ENCODE data around the gene DESI1.

DESI1 gene

GRCh38 chr22:41587347-41587723 lies 33.5 kb downstream of the DESI1 start:
- Histone ChIP-seq H3K4me3 (ENCODE audit: low read depth, low read length) (no peak overlapping the region), H3K79me2 (ENCODE audit: control insufficient read depth, insufficient read depth, low read length, unreplicated experiment) (peaks cover 15% of the 10 kb centered on the region), H3K27me3 (ENCODE audit: insufficient read depth, low read length) (no peaks in the 10 kb centered on the region), H3K27ac (ENCODE audit: low read depth, low read length) (no peak overlapping the region), H3K4me1 (ENCODE audit: control insufficient read depth, insufficient read depth, low read length, unreplicated experiment) (peaks cover 6% of the 10 kb centered on the region), H3K36me3 (ENCODE audit: insufficient read depth, low read length) (no peaks in the 10 kb centered on the region), H2AFZ (ENCODE audit: low read length, unreplicated experiment) (no peak overlapping the region)

- Histone ChIP-seq H3K27me3 (ENCODE audit: insufficient read depth, low read length) (no peaks in the 10 kb centered on the region), H3K79me2 (ENCODE audit: control insufficient read depth, insufficient read depth, low read length, unreplicated experiment) (peaks cover 15% of the 10 kb centered on the region), H3K27ac (ENCODE audit: low read depth, low read length) (no peak overlapping the region), H3K36me3 (ENCODE audit: insufficient read depth, low read length) (no peaks in the 10 kb centered on the region), H3K4me1 (ENCODE audit: control insufficient read depth, insufficient read depth, low read length, unreplicated experiment) (peaks cover 6% of the 10 kb centered on the region), H3K4me3 (ENCODE audit: low read depth, low read length) (no peak overlapping the region), H2AFZ (ENCODE audit: low read length, unreplicated experiment) (no peak overlapping the region)
Measured at GRCh38 chr22:41585898-41586297, 34.9 kb downstream of the DESI1 start.

GRCh38 chr22:41584881-41585280 lies 36.0 kb downstream of the DESI1 start:
- Histone ChIP-seq H2AFZ (ENCODE audit: low read length, unreplicated experiment) (no peak overlapping the region), H3K4me3 (ENCODE audit: low read depth, low read length) (no peak overlapping the region), H3K36me3 (ENCODE audit: insufficient read depth, low read length) (no peaks in the 10 kb centered on the region), H3K27ac (ENCODE audit: low read depth, low read length) (no peak overlapping the region), H3K27me3 (ENCODE audit: insufficient read depth, low read length) (no peaks in the 10 kb centered on the region), H3K79me2 (ENCODE audit: control insufficient read depth, insufficient read depth, low read length, unreplicated experiment) (peaks cover 15% of the 10 kb centered on the region), H3K4me1 (ENCODE audit: control insufficient read depth, insufficient read depth, low read length, unreplicated experiment) (peaks cover 6% of the 10 kb centered on the region)

GRCh38 chr22:41582694-41583093 lies 38.1 kb downstream of the DESI1 start:
- Histone ChIP-seq H2AFZ (ENCODE audit: low read length, unreplicated experiment) (no peak overlapping the region), H3K79me2 (ENCODE audit: control insufficient read depth, insufficient read depth, low read length, unreplicated experiment) (peaks cover under 1% of the 10 kb centered on the region), H3K36me3 (ENCODE audit: insufficient read depth, low read length) (no peaks in the 10 kb centered on the region), H3K4me3 (ENCODE audit: low read depth, low read length) (no peak overlapping the region), H3K27me3 (ENCODE audit: insufficient read depth, low read length) (no peaks in the 10 kb centered on the region), H3K4me1 (ENCODE audit: control insufficient read depth, insufficient read depth, low read length, unreplicated experiment) (peaks cover 3% of the 10 kb centered on the region), H3K27ac (ENCODE audit: low read depth, low read length) (no peak overlapping the region)

DNA sequence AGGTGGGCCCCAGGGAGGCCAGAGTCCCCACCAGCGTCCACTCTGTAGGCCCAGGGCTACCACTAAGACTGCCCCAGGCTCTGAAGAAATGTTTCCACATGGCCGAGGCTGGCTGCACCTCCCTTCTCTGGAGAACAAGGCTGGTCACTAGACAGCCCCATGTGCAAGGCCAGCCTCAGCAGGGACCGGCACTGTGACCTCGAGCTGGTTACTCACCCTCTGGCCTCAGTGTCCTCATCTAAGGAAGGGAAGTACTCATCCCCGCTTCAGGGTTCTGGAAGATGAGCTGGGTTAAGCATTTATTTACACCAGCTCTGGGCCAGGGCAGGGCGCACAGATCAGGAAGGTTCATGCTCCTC lies 40.9 kb downstream of the DESI1 start:
- Histone ChIP-seq H3K79me2 (ENCODE audit: control insufficient read depth, insufficient read depth, low read length, unreplicated experiment) (no peaks in the 10 kb centered on the region), H3K36me3 (ENCODE audit: insufficient read depth, low read length) (no peaks in the 10 kb centered on the region), H3K27me3 (ENCODE audit: insufficient read depth, low read length) (no peaks in the 10 kb centered on the region), H3K27ac (ENCODE audit: low read depth, low read length) (no peak overlapping the region), H3K4me1 (ENCODE audit: control insufficient read depth, insufficient read depth, low read length, unreplicated experiment) (no peaks in the 10 kb centered on the region), H3K4me3 (ENCODE audit: low read depth, low read length) (no peak overlapping the region), H2AFZ (ENCODE audit: low read length, unreplicated experiment) (no peak overlapping the region)

GRCh38 chr22:41579297-41579996 lies 41.4 kb downstream of the DESI1 start:
- Histone ChIP-seq H2AFZ (ENCODE audit: low read length, unreplicated experiment) (no peak overlapping the region), H3K79me2 (ENCODE audit: control insufficient read depth, insufficient read depth, low read length, unreplicated experiment) (no peaks in the 10 kb centered on the region), H3K27me3 (ENCODE audit: insufficient read depth, low read length) (no peaks in the 10 kb centered on the region), H3K36me3 (ENCODE audit: insufficient read depth, low read length) (no peaks in the 10 kb centered on the region), H3K4me1 (ENCODE audit: control insufficient read depth, insufficient read depth, low read length, unreplicated experiment) (no peaks in the 10 kb centered on the region), H3K4me3 (ENCODE audit: low read depth, low read length) (no peak overlapping the region), H3K27ac (ENCODE audit: low read depth, low read length) (no peak overlapping the region)

DNA sequence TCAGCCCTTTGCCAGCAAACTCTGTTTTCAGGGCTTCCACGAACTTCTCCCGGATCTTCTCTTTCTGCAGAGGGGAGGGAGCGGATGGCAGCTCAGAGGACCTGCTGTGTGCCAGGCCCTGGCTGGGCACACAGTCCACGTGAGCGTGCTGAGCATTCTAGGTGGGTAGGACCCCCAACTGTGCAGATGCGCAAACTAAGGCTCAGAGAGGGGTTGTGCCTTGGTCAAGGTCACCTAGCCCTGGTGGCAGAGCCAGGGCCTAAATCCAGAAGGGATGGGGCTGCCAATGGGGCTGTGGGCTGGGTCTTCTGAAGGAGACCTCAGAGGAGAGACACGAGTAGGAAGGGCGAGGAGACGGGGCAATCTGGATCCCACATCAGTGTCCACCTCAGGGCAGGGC lies 42.0 kb downstream of the DESI1 start:
- no peak overlapping the region for H3K4me3 ChIP-seq (ENCODE audit: low read depth, low read length)
- no peaks in the 10 kb centered on the region for H3K4me1 ChIP-seq (ENCODE audit: control insufficient read depth, insufficient read depth, low read length, unreplicated experiment)

GRCh38 chr22:41578114-41578513 lies 42.7 kb downstream of the DESI1 start:
- H3K27ac ChIP-seq (ENCODE audit: low read depth, low read length) = no peak overlapping the region
- H3K4me1 ChIP-seq (ENCODE audit: control insufficient read depth, insufficient read depth, low read length, unreplicated experiment) = no peaks in the 10 kb centered on the region
- no peak overlapping the region for H3K4me3 ChIP-seq (ENCODE audit: low read depth, low read length)
- H3K27me3 ChIP-seq (ENCODE audit: insufficient read depth, low read length) = no peaks in the 10 kb centered on the region
- H3K36me3 ChIP-seq (ENCODE audit: insufficient read depth, low read length) = no peaks in the 10 kb centered on the region
- no peak overlapping the region for H2AFZ ChIP-seq (ENCODE audit: low read length, unreplicated experiment)
- no peaks in the 10 kb centered on the region for H3K79me2 ChIP-seq (ENCODE audit: control insufficient read depth, insufficient read depth, low read length, unreplicated experiment)

More for the DNA sequence above, 42.0 kb downstream of the DESI1 start:
- H3K36me3 ChIP-seq (ENCODE audit: insufficient read depth, low read length) = no peaks in the 10 kb centered on the region
- H2AFZ ChIP-seq (ENCODE audit: low read length, unreplicated experiment) = no peak overlapping the region
- no peaks in the 10 kb centered on the region for H3K27me3 ChIP-seq (ENCODE audit: insufficient read depth, low read length)
- no peaks in the 10 kb centered on the region for H3K79me2 ChIP-seq (ENCODE audit: control insufficient read depth, insufficient read depth, low read length, unreplicated experiment)
- H3K27ac ChIP-seq (ENCODE audit: low read depth, low read length) = no peak overlapping the region

GRCh38 chr22:41576877-41577276 lies 44.0 kb downstream of the DESI1 start:
- H2AFZ ChIP-seq (ENCODE audit: low read length, unreplicated experiment) = no peak overlapping the region
- no peak overlapping the region for H3K27ac ChIP-seq (ENCODE audit: low read depth, low read length)
- no peaks in the 10 kb centered on the region for H3K4me1 ChIP-seq (ENCODE audit: control insufficient read depth, insufficient read depth, low read length, unreplicated experiment)
- no peaks in the 10 kb centered on the region for H3K79me2 ChIP-seq (ENCODE audit: control insufficient read depth, insufficient read depth, low read length, unreplicated experiment)
- H3K36me3 ChIP-seq (ENCODE audit: insufficient read depth, low read length) = no peaks in the 10 kb centered on the region
- H3K27me3 ChIP-seq (ENCODE audit: insufficient read depth, low read length) = no peaks in the 10 kb centered on the region
- no peak overlapping the region for H3K4me3 ChIP-seq (ENCODE audit: low read depth, low read length)

GRCh38 chr22:41575533-41575932 lies 45.3 kb downstream of the DESI1 start:
- Histone ChIP-seq H3K79me2 (ENCODE audit: control insufficient read depth, insufficient read depth, low read length, unreplicated experiment) (no peaks in the 10 kb centered on the region), H3K27ac (ENCODE audit: low read depth, low read length) (no peak overlapping the region), H3K27me3 (ENCODE audit: insufficient read depth, low read length) (no peaks in the 10 kb centered on the region), H3K4me1 (ENCODE audit: control insufficient read depth, insufficient read depth, low read length, unreplicated experiment) (no peaks in the 10 kb centered on the region), H3K4me3 (ENCODE audit: low read depth, low read length) (no peak overlapping the region), H3K36me3 (ENCODE audit: insufficient read depth, low read length) (no peaks in the 10 kb centered on the region), H2AFZ (ENCODE audit: low read length, unreplicated experiment) (no peak overlapping the region)

DNA sequence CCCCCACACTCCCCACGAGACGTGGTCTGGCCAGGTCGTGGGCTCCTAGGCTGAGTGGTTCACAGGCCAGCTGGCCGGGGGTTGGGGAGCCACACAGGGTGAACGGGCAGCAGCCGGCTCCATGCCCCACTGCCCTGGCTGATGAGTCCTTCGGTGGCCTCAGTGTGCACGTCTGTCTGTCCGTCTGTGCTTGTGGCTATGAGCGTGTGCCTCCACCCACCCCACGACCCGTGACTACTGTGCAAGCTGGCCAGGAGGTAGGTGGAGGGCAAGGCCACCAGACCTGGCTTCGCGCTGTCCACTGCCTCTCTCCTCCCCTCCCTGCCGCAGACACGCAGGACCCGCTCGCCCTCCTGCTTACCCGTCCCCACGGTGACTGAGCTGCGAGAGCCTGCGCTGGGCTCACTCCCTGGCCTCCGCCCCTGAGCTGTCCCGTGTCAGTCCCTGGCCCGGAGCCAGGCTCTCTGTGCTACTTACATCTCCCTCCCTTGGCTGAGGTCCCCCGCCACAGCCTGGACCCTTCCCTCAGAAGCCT lies 45.9 kb downstream of the DESI1 start:
- Histone ChIP-seq H3K27me3 (ENCODE audit: insufficient read depth, low read length) (no peaks in the 10 kb centered on the region), H3K4me1 (ENCODE audit: control insufficient read depth, insufficient read depth, low read length, unreplicated experiment) (no peaks in the 10 kb centered on the region), H3K27ac (ENCODE audit: low read depth, low read length) (no peak overlapping the region), H3K36me3 (ENCODE audit: insufficient read depth, low read length) (no peaks in the 10 kb centered on the region), H2AFZ (ENCODE audit: low read length, unreplicated experiment) (no peak overlapping the region), H3K79me2 (ENCODE audit: control insufficient read depth, insufficient read depth, low read length, unreplicated experiment) (no peaks in the 10 kb centered on the region), H3K4me3 (ENCODE audit: low read depth, low read length) (no peak overlapping the region)
